K562 treated with DMSO at 1 percent for 24 hours (cell line): ENCODE data around the gene PRRG2. TPM values are rescaled to one million over a fixed set of nuclear protein-coding genes. Genes with fewer than 3 reads are reported as not detected.

Experiments
- total RNA-seq: library from RNA; unstranded; fragments of 300-600 nt; gene quantifications from 2 replicates; pipeline ENCODE4 v1.2.3, GENCODE V29; 2022; ENCODE audit warnings: low read depth; ENCODE audit not compliant: insufficient read depth

Gene PRRG2
- total RNA-seq, result 0.47 and 0.51 TPM in 2 replicates

DNA sequence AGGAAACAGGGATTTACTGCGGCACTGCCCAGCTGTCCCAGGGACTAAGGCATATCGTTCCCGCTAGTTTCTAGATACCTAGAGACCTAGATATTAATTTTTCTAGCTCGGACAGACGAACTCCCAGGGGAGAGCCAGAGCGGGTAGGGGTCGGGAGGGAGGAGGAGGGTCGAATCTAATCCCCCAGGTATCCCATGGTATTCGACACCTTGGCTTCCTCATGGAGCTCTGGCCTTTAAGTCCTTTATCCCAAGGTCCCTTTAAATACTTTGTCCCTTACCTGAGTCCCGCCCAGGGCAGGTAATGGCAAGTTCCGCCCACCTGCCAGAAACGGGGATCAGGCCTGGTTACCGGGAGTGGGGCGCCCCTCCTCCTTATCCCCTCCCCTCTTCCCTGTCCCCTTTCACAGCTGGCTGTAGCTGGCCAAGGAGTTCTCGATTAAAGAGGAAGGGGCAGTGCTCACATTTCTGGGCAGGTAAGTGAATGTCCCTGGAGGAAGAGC lies at the start of gene PRRG2:
PRRG2 (plus strand) TSS at position 310 of the 502 bp plus-strand sequence. CDS start 1,904 bp downstream, outside the sequence.

DNA sequence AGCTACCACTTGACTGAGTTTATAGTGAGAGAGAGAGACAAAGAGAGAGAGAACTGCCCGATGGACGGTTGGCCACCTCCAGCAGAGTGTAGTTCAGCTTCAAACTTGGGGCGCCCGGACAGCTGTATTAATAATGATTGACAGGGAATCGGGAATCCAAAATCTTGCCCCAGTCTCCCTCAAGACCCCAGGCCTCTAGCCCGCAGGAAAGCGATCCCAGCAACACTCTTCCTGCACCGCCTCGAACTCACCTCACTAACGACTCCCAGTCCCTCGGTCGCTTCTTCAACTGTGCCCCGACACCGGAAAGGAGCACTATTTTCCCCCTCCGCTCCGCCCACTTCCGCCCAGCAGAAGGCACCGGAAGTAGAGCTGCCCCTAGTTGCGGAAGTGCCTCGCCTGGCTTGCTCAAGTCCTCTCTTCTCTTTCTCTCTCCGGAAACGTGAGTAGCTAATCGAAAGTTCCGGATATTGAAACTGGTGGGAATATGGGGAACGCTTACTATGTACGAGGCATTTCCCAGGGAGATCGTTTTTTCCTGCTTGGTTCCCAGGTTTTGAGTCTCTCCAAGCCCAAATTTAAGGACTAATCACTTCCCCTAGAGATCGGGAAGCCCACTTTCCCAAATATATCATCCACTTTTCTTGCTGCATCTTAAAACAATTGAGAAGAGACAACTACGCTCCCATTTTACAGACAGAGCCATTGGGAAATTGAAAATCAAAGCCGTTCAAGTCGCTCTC lies 681 bp upstream of the PRRG2 start, which contains the start of gene NOSIP:
NOSIP (minus strand) TSS at position 293 of the 743 bp plus-strand sequence. CDS start 19,865 bp downstream, outside the sequence.

DNA sequence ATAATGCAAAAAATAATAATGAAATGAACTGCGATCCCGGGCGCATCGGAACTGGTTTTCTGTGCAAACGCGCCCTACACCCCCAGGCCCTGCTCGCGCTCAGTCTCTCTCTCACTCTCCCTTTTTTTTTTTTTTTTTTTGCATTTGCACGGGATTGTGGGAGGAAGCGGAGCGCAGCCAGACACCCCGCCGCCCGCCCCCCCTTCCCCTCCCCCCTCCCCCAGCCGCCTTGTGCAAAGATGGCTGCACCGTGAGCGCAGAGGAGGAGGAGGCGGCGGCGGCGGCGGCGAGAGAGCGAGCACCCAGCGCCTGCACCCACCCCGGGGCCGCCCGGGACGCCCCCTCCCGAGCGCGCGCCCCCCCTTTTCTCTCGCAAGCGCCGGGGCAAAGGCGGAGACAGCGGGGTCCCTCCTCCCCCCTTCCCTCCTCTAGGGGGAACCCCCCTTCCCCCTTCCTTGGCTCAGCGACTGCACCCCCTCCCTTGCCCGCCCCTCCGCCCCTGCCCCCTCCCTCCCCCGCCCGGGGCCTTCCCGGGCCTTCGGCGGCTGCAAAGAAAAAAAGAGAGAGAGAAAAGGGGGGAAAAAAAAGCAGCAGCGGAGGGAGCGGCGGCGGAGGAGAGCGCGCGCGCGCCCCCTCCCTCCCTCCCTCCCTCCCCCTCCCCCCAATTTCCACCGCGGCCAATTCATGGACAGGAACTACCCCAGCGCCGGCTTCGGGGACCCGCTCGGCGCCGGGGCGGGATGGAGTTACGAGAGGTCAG lies 10.0 kb downstream of the PRRG2 start, which contains the start of gene PRR12:
PRR12 (plus strand) TSS at position 212 of the 760 bp plus-strand sequence; CDS start at position 685, 473 bp downstream.

DNA sequence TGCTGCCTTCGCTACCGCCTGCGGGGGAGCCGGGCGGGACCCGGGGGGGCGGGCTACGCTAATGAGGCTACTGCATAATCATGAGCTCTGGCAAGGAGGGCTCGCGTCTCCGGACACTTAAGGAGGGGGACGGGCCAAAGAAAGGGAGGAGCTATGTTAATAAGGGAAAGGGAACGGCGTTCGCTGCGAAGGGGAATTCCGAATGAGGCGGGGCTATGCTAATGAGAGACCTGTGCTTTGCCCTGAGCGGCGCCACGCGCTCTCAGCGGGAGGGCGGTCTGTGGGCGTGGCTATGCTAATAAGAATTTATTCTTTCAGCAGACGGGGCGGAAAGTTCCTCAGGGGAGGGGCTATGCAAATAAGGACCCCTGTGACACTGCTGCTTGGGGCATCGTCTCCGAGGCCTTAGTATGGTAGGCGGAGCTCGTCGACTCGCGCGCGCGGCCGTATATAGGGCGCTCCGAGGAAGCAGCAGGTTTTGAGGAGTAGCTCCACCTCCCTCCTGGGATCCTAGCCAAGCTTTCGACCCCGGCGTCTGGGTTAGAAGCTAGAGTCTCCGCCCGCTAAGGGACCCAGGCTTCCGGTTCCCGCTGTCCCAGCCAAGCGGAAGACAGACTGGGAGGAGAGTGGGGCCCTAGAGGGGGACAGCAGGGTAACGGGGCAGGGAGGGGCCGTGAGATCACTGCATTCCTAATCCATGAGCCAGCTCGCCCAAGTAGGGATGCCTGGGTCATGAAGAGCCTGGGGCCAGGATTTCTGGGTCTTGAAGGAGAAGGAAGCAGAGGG lies 59.2 kb downstream of the PRRG2 start, which contains the start of gene RRAS:
RRAS (minus strand) TSS at position 31 of the 786 bp plus-strand sequence. CDS start 45 bp downstream, outside the sequence.

Other genes starting within 250 kb of the PRRG2 start
- gene CD37, start 245.9 kb upstream of the PRRG2 start, total RNA-seq, result 30.7 and 44.8 TPM in 2 replicates
- gene TEAD2, start 218.9 kb upstream of the PRRG2 start, total RNA-seq, result 14.9 and 17.3 TPM in 2 replicates
- 1.6 and 2.1 TPM in 2 replicates for gene DKKL1, start 217.4 kb upstream of the PRRG2 start, total RNA-seq
- 0.87 and 3.0 TPM in 2 replicates for gene KASH5, start 193.1 kb upstream of the PRRG2 start, total RNA-seq
- not detected in 2 replicates for gene PTH2, start 157.9 kb upstream of the PRRG2 start, total RNA-seq
- gene GFY, start 155.9 kb upstream of the PRRG2 start, total RNA-seq, result 0.27 and 0.44 TPM in 2 replicates
- gene SLC17A7, start 139.8 kb upstream of the PRRG2 start, total RNA-seq, result 13.7 and 13.9 TPM in 2 replicates
- 161 and 190 TPM in 2 replicates for gene PIH1D1, start 129.5 kb upstream of the PRRG2 start, total RNA-seq
- gene ALDH16A1, start 128.1 kb upstream of the PRRG2 start, total RNA-seq, result 39.6 and 44.0 TPM in 2 replicates
- 14.1 and 27.0 TPM in 2 replicates for gene FLT3LG, start 107.1 kb upstream of the PRRG2 start, total RNA-seq
- gene RPL13A, start 93.7 kb upstream of the PRRG2 start, total RNA-seq, result 8,520 and 8,538 TPM in 2 replicates
- 6,778 and 6,779 TPM in 2 replicates for gene RPS11, start 84.9 kb upstream of the PRRG2 start, total RNA-seq
- 9.5 and 12.6 TPM in 2 replicates for gene FCGRT, start 68.7 kb upstream of the PRRG2 start, total RNA-seq
- 7.0 and 7.2 TPM in 2 replicates for gene RCN3, start 53.3 kb upstream of the PRRG2 start, total RNA-seq
- gene NOSIP, start 760 bp upstream of the PRRG2 start, total RNA-seq, result 389 and 390 TPM in 2 replicates
- gene PRR12, start 9.9 kb downstream of the PRRG2 start, total RNA-seq, result 18.3 and 18.5 TPM in 2 replicates
- 42.8 and 46.4 TPM in 2 replicates for gene RRAS, start 58.8 kb downstream of the PRRG2 start, total RNA-seq
- 76.9 and 81.6 TPM in 2 replicates for gene SCAF1, start 60.9 kb downstream of the PRRG2 start, total RNA-seq
- 116 and 131 TPM in 2 replicates for gene IRF3, start 84.5 kb downstream of the PRRG2 start, total RNA-seq
- 269 and 286 TPM in 2 replicates for gene BCL2L12, start 84.6 kb downstream of the PRRG2 start, total RNA-seq
- 183 and 212 TPM in 2 replicates for gene PRMT1, start 96.0 kb downstream of the PRRG2 start, total RNA-seq
- gene ADM5, start 108.3 kb downstream of the PRRG2 start, total RNA-seq, result 9.0 and 9.7 TPM in 2 replicates
- 7.8 and 8.0 TPM in 2 replicates for gene CPT1C, start 109.8 kb downstream of the PRRG2 start, total RNA-seq
- 5.6 and 8.6 TPM in 2 replicates for gene TSKS, start 182.0 kb downstream of the PRRG2 start, total RNA-seq
- 168 and 176 TPM in 2 replicates for gene AP2A1, start 185.7 kb downstream of the PRRG2 start, total RNA-seq
- 6.3 and 14.1 TPM in 2 replicates for gene FUZ, start 232.0 kb downstream of the PRRG2 start, total RNA-seq
- 94.0 and 104 TPM in 2 replicates for gene MED25, start 237.0 kb downstream of the PRRG2 start, total RNA-seq